HG03196 (cell line): ENCODE data around the gene KIAA1210.
"Not testable (repeated sequence)": the region's sequence is repeated elsewhere in the genome, so short reads cannot be mapped to it uniquely, and the experiment has no call there.

Source experiments
- ATAC-seq: cut with Tn5 transposase; IDR thresholded peaks from one replicate; pipeline ENCODE4 v1.9.1; 2021; ENCODE audit not compliant: unreplicated experiment

The KIAA1210 gene

GRCh38 chrX:119041175-119041574, 86.4 kb downstream of the KIAA1210 start:
- no peak for ATAC-seq

GRCh38 chrX:119040432-119040831, 87.2 kb downstream of the KIAA1210 start:
- no peak for ATAC-seq

- ATAC-seq = no peak
Observed at GRCh38 chrX:119036107-119037029, 91.2 kb downstream of the KIAA1210 start.

- no peak for ATAC-seq
Observed at GRCh38 chrX:119030990-119031389, 96.6 kb downstream of the KIAA1210 start.

- ATAC-seq = not testable (repeated sequence)
Observed at GRCh38 chrX:119029656-119030055, 98.0 kb downstream of the KIAA1210 start.

GRCh38 chrX:119028733-119029330, 98.8 kb downstream of the KIAA1210 start:
- ATAC-seq = no peak
